GM18498 (cell line): ENCODE results near the gene TMEM229A.
"Not testable (repeated sequence)": the region's sequence is repeated elsewhere in the genome, so short reads cannot be mapped to it uniquely, and the experiment has no call there.

Experiments used
- ATAC-seq: cut with Tn5 transposase; IDR thresholded peaks from one replicate; pipeline ENCODE4 v1.9.1; 2021; ENCODE audit warnings: mild to moderate bottlenecking, moderate library complexity; ENCODE audit not compliant: unreplicated experiment

The TMEM229A gene

GRCh38 chr7:124033095-124033806 lies 384 bp upstream of the TMEM229A start:
- ATAC-seq: peak; percentile 31

- ATAC-seq: no peak
Measured at GRCh38 chr7:124031919-124032318, 948 bp downstream of the TMEM229A start.

- ATAC-seq: no peak
Measured at GRCh38 chr7:124031406-124031805, 1.5 kb downstream of the TMEM229A start.

- ATAC-seq: no peak
Measured at GRCh38 chr7:124030964-124031363, 1.9 kb downstream of the TMEM229A start.

GRCh38 chr7:124029396-124030188 lies 3.3 kb downstream of the TMEM229A start:
- no peak for ATAC-seq

GRCh38 chr7:124027236-124027635 lies 5.6 kb downstream of the TMEM229A start:
- ATAC-seq: no peak

- not testable (repeated sequence) for ATAC-seq
Measured at GRCh38 chr7:124024329-124024728, 8.5 kb downstream of the TMEM229A start.

- no peak for ATAC-seq
Measured at GRCh38 chr7:124022551-124022950, 10.3 kb downstream of the TMEM229A start.

GRCh38 chr7:124020060-124020459 lies 12.8 kb downstream of the TMEM229A start:
- ATAC-seq: no peak

- ATAC-seq: no peak
Measured at GRCh38 chr7:124013306-124013705, 19.6 kb downstream of the TMEM229A start.

GRCh38 chr7:124012864-124013263 lies 20.0 kb downstream of the TMEM229A start:
- ATAC-seq: no peak

- no peak for ATAC-seq
Measured at GRCh38 chr7:124009321-124009720, 23.5 kb downstream of the TMEM229A start.

- not testable (repeated sequence) for ATAC-seq
Measured at GRCh38 chr7:124008296-124008695, 24.6 kb downstream of the TMEM229A start.

- no peak for ATAC-seq
Measured at GRCh38 chr7:123999703-124000102, 33.2 kb downstream of the TMEM229A start.

GRCh38 chr7:123998921-123999320 lies 33.9 kb downstream of the TMEM229A start:
- no peak for ATAC-seq

GRCh38 chr7:123996327-123996625 lies 36.6 kb downstream of the TMEM229A start:
- ATAC-seq: no peak

GRCh38 chr7:123995617-123996326 lies 37.1 kb downstream of the TMEM229A start:
- ATAC-seq: no peak

GRCh38 chr7:123994449-123994848 lies 38.4 kb downstream of the TMEM229A start:
- no peak for ATAC-seq

- ATAC-seq: no peak
Measured at GRCh38 chr7:123993996-123994395, 38.9 kb downstream of the TMEM229A start.

- no peak for ATAC-seq
Measured at GRCh38 chr7:123992913-123993518, 39.9 kb downstream of the TMEM229A start.

GRCh38 chr7:123987445-123987844 lies 45.4 kb downstream of the TMEM229A start:
- no peak for ATAC-seq
